K562 (cell line): ENCODE results near the gene TOPORS. TPM values are rescaled to one million over a fixed set of nuclear protein-coding genes. Genes with fewer than 3 reads are reported as not detected.

Experiments used
- CAMTA2 ChIP-seq: fragments of 250-450 bp; sonication (Bioruptor Pico); conservative IDR thresholded peaks from 2 replicates; pipeline ENCODE4 v1.5.1; 2022
- DDX20 ChIP-seq: fragments of 450-650 bp; IDR thresholded peaks from 2 replicates; pipeline ENCODE4 v1.6.1; 2016; ENCODE audit warnings: missing genetic modification characterization, low read depth, mild to moderate bottlenecking, missing compliant biosample characterization, moderate library complexity
- FIP1L1 ChIP-seq: fragments of 200-400 bp; formaldehyde crosslinking; IDR thresholded peaks from 2 replicates; pipeline ENCODE4 v1.6.1; 2018; ENCODE audit warnings: mild to moderate bottlenecking, low read depth, low read length; ENCODE audit not compliant: poor library complexity, severe bottlenecking
- HSF4 ChIP-seq: fragments of 250-450 bp; sonication (Bioruptor Pico); IDR thresholded peaks from 2 replicates; pipeline ENCODE4 v2.1.2; 2022; ENCODE audit warnings: mild to moderate bottlenecking, moderate library complexity, borderline replicate concordance
- IFI16 ChIP-seq: fragments of 250-450 bp; sonication (Bioruptor Pico); IDR thresholded peaks from 2 replicates; pipeline ENCODE4 v2.1.2; 2022; ENCODE audit warnings: mild to moderate bottlenecking, inconsistent platforms
- LARP7 ChIP-seq: fragments of 450-650 bp; IDR thresholded peaks from 2 replicates; pipeline ENCODE4 v1.6.1; 2016
- NCOA6 ChIP-seq: fragments of 450-650 bp; IDR thresholded peaks from 2 replicates; pipeline ENCODE4 v1.6.1; 2017; ENCODE audit warnings: mild to moderate bottlenecking
- NEUROD1 ChIP-seq: fragments of 150-350 bp; IDR thresholded peaks from 2 replicates; pipeline ENCODE4 v1.6.1; 2014; ENCODE audit warnings: borderline replicate concordance, low read length, low read depth; ENCODE audit not compliant: partially characterized antibody
- RCOR1 ChIP-seq, 2 experiments: IDR thresholded peaks; 2 replicates each; pipeline ENCODE4 v1.6.1; 2012; ENCODE audit warnings: low read depth in 2 of 2, low read length in 2 of 2, borderline replicate concordance in 1 of 2, improper control_type of control experiment in 1 of 2
- SRSF7 ChIP-seq: fragments of 200-400 bp; formaldehyde crosslinking; optimal IDR thresholded peaks from 2 replicates; pipeline ENCODE3; 2017; ENCODE audit warnings: mild to moderate bottlenecking, low read depth, low read length
- ZNF184 ChIP-seq: sonication (generic); formaldehyde crosslinking; IDR thresholded peaks from 2 replicates; pipeline ENCODE4 v1.5.0; 2020; ENCODE audit warnings: missing genetic modification reagents
- ZNF699 ChIP-seq: fragments of 250-450 bp; sonication (Bioruptor Pico); IDR thresholded peaks from 2 replicates; pipeline ENCODE4 v1.8.0; 2021; ENCODE audit warnings: mild to moderate bottlenecking, moderate library complexity; ENCODE audit not compliant: insufficient replicate concordance
- polyA plus RNA-seq, 8 experiments: library from polyadenylated mRNA; depleted of rRNA in 4 of 8; stranded (reverse) in 5 of 8; unstranded in 3 of 8; fragments of >200 nt; fragmentation: Nextera tagmentation in 2 of 8; fragmentation: Illumina TruSeq in 1 of 8; extraction: Ambion mirVana in 2 of 8; extraction: Trizol in 1 of 8; gene quantifications; 2 replicates each; pipeline versions ENCODE4 v1.2.1 to v1.2.3, GENCODE V29; 2011 to 2014; ENCODE audit warnings: inconsistent platforms in 1 of 8, missing spikeins in 1 of 8
- total RNA-seq, 7 experiments: library from RNA; depleted of rRNA in 6 of 7; stranded (reverse); fragments of >200 nt in 6 of 7; fragmentation: Illumina TruSeq in 2 of 7; extraction: Trizol in 2 of 7; gene quantifications; 2 replicates each; pipeline versions ENCODE4 v1.2.1 to v1.2.3, GENCODE V29; 2011 to 2021; ENCODE audit warnings: low replicate concordance in 1 of 7
- TF ChIP-seq, protein P1 (sequence below): fragments of 450-650 bp; IDR thresholded peaks from 2 replicates; pipeline ENCODE4 v1.6.1; 2016; ENCODE audit warnings: low read depth
- TF ChIP-seq, protein P2 (sequence below): fragments of 450-650 bp; IDR thresholded peaks from 2 replicates; pipeline ENCODE4 v1.6.1; 2018; ENCODE audit not compliant: partially characterized antibody
- TF ChIP-seq, protein P3 (sequence below): sonication (generic); formaldehyde crosslinking; IDR thresholded peaks from 2 replicates; pipeline ENCODE4 v1.8.1; 2023; ENCODE audit warnings: mild to moderate bottlenecking, missing genetic modification reagents

The TOPORS gene
- total and polyA plus RNA-seq, 9 of the 15 experiments (the other 6 are each of a cell fraction or from before 2014, with no cell fraction given), result 4.3 to 19.6 (median 9.9) TPM

GRCh38 chr9:32508728-32509127, 43.7 kb downstream of the TOPORS start (continued):
- TF ChIP-seq, protein P1, sequence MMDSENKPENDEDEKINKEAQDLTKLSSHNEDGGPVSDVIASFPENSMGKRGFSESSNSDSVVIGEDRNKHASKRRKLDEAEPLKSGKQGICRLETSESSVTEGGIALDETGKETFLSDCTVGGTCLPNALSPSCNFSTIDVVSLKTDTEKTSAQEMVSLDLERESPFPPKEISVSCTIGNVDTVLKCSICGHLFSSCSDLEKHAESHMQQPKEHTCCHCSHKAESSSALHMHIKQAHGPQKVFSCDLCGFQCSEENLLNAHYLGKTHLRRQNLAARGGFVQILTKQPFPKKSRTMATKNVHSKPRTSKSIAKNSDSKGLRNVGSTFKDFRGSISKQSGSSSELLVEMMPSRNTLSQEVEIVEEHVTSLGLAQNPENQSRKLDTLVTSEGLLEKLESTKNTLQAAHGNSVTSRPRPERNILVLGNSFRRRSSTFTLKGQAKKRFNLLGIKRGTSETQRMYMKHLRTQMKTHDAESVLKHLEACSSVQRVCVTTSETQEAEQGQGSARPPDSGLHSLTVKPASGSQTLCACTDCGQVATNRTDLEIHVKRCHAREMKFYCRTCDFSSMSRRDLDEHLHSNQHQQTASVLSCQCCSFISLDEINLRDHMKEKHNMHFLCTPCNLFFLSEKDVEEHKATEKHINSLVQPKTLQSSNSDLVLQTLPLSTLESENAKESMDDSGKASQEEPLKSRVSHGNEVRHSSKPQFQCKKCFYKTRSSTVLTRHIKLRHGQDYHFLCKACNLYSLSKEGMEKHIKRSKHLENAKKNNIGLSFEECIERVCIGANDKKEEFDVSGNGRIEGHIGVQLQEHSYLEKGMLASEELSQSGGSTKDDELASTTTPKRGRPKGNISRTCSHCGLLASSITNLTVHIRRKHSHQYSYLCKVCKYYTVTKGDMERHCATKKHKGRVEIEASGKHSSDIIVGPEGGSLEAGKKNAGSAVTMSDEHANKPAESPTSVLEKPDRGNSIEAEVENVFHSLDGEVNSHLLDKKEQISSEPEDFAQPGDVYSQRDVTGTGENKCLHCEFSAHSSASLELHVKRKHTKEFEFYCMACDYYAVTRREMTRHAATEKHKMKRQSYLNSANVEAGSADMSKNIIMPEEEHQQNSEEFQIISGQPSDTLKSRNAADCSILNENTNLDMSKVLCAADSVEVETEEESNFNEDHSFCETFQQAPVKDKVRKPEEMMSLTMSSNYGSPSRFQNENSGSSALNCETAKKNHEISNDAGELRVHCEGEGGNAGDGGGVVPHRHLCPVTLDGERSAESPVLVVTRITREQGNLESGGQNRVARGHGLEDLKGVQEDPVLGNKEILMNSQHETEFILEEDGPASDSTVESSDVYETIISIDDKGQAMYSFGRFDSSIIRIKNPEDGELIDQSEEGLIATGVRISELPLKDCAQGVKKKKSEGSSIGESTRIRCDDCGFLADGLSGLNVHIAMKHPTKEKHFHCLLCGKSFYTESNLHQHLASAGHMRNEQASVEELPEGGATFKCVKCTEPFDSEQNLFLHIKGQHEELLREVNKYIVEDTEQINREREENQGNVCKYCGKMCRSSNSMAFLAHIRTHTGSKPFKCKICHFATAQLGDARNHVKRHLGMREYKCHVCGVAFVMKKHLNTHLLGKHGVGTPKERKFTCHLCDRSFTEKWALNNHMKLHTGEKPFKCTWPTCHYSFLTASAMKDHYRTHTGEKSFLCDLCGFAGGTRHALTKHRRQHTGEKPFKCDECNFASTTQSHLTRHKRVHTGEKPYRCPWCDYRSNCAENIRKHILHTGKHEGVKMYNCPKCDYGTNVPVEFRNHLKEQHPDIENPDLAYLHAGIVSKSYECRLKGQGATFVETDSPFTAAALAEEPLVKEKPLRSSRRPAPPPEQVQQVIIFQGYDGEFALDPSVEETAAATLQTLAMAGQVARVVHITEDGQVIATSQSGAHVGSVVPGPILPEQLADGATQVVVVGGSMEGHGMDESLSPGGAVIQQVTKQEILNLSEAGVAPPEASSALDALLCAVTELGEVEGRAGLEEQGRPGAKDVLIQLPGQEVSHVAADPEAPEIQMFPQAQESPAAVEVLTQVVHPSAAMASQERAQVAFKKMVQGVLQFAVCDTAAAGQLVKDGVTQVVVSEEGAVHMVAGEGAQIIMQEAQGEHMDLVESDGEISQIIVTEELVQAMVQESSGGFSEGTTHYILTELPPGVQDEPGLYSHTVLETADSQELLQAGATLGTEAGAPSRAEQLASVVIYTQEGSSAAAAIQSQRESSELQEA, result no peak
- TF ChIP-seq NCOA6 (no peak), CAMTA2 (no peak), SRSF7 (no peak), IFI16 (CRISPR knock-in tag) (no peak), DDX20 (tag) (no peak), LARP7 (no peak), ZNF184 (CRISPR knock-in tag) (no peak), NEUROD1 (no peak), HSF4 (CRISPR knock-in tag) (no peak), FIP1L1 (no peak), RCOR1 (IDR thresholded peaks at IDR 0.05; ENCODE audit: borderline replicate concordance in 1 of 2, low read depth in 2 of 2, low read length in 2 of 2) (no peak), ZNF699 (no peak)
- TF ChIP-seq, protein P2, sequence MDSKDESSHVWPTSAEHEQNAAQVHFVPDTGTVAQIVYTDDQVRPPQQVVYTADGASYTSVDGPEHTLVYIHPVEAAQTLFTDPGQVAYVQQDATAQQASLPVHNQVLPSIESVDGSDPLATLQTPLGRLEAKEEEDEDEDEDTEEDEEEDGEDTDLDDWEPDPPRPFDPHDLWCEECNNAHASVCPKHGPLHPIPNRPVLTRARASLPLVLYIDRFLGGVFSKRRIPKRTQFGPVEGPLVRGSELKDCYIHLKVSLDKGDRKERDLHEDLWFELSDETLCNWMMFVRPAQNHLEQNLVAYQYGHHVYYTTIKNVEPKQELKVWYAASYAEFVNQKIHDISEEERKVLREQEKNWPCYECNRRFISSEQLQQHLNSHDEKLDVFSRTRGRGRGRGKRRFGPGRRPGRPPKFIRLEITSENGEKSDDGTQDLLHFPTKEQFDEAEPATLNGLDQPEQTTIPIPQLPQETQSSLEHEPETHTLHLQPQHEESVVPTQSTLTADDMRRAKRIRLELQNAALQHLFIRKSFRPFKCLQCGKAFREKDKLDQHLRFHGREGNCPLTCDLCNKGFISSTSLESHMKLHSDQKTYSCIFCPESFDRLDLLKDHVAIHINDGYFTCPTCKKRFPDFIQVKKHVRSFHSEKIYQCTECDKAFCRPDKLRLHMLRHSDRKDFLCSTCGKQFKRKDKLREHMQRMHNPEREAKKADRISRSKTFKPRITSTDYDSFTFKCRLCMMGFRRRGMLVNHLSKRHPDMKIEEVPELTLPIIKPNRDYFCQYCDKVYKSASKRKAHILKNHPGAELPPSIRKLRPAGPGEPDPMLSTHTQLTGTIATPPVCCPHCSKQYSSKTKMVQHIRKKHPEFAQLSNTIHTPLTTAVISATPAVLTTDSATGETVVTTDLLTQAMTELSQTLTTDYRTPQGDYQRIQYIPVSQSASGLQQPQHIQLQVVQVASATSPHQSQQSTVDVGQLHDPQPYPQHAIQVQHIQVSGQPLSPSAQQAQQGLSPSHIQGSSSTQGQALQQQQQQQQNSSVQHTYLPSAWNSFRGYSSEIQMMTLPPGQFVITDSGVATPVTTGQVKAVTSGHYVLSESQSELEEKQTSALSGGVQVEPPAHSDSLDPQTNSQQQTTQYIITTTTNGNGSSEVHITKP, result no peak
- TF ChIP-seq, protein P3, sequence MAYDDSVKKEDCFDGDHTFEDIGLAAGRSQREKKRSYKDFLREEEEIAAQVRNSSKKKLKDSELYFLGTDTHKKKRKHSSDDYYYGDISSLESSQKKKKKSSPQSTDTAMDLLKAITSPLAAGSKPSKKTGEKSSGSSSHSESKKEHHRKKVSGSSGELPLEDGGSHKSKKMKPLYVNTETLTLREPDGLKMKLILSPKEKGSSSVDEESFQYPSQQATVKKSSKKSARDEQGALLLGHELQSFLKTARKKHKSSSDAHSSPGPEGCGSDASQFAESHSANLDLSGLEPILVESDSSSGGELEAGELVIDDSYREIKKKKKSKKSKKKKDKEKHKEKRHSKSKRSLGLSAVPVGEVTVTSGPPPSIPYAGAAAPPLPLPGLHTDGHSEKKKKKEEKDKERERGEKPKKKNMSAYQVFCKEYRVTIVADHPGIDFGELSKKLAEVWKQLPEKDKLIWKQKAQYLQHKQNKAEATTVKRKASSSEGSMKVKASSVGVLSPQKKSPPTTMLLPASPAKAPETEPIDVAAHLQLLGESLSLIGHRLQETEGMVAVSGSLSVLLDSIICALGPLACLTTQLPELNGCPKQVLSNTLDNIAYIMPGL (CRISPR knock-in tag), result no peak
- TF ChIP-seq, all 486 proteins: peak for 0
